HFFc6 (cell line): Measurements from ENCODE around the gene SKIDA1. TPM values are rescaled to one million over a fixed set of nuclear protein-coding genes. Genes with fewer than 3 reads are reported as not detected.

Experiments used
- DNase-seq: peaks from one replicate; pipeline ENCODE4 v3.0.0-alpha.2; 2018
- H3K27ac Mint-ChIP-seq: 2 replicates; pipeline ENCODE4 v1.8.0; 2020; ENCODE audit warnings: mild to moderate bottlenecking, mixed read lengths
- H3K27me3 Mint-ChIP-seq: 2 replicates; pipeline ENCODE4 v1.8.0; 2021; ENCODE audit warnings: mild to moderate bottlenecking, moderate library complexity, mixed read lengths; ENCODE audit not compliant: insufficient read depth
- H3K36me3 Mint-ChIP-seq: 2 replicates; pipeline ENCODE4 v1.8.0; 2021; ENCODE audit warnings: low read depth, mixed read lengths
- H3K4me1 Mint-ChIP-seq: 2 replicates; pipeline ENCODE4 v1.8.0; 2020; ENCODE audit warnings: low read depth, mixed read lengths
- H3K4me3 Mint-ChIP-seq: 2 replicates; pipeline ENCODE4 v1.8.0; 2020; ENCODE audit warnings: mild to moderate bottlenecking, moderate library complexity, mixed read lengths
- H3K9me3 Mint-ChIP-seq: 2 replicates; pipeline ENCODE4 v1.8.0; 2020; ENCODE audit warnings: mild to moderate bottlenecking, mixed read lengths
- CTCF ChIP-seq: fragments of 200-600 bp; sonication (generic); IDR thresholded peaks from 2 replicates; pipeline ENCODE4 v1.5.0; 2021; ENCODE audit warnings: antibody characterized with exemption, mild to moderate bottlenecking
- total RNA-seq, 6 experiments: library from RNA; stranded (reverse); fragmentation: NEBNext Ultra II Directional; extraction: Animal tissue kit (Norgen Biotek cat#: 25700); gene quantifications; 2 replicates in 1 of 6; 3 replicates in 5 of 6; pipeline ENCODE4 v1.2.3, GENCODE V29; 2021

Gene SKIDA1
- total RNA-seq, 6 experiments from 2014 or later = 0.35 to 0.71 (median 0.46) TPM

- no peak overlapping the region for H3K4me3 Mint-ChIP-seq
- H3K4me1 Mint-ChIP-seq = peaks cover 64% of the 10 kb centered on the region
- H3K27me3 Mint-ChIP-seq = peaks cover 1% of the 10 kb centered on the region; the same call in 1 of the 2 replicates
- no peak for TF ChIP-seq CTCF
- H3K27ac Mint-ChIP-seq = peak overlapping the region; percentile 54; the same call in 1 of the 2 replicates
- no peaks in the 10 kb centered on the region for H3K9me3 Mint-ChIP-seq
- no peaks in the 10 kb centered on the region for H3K36me3 Mint-ChIP-seq
- DNase-seq = no peak
These were observed 2.7 kb downstream of the SKIDA1 start for GRCh38 chr10:21522631-21523406.

- H3K9me3 Mint-ChIP-seq = no peaks in the 10 kb centered on the region
- no peaks in the 10 kb centered on the region for H3K36me3 Mint-ChIP-seq
- no peak for TF ChIP-seq CTCF
- peaks cover 64% of the 10 kb centered on the region for H3K4me1 Mint-ChIP-seq
- DNase-seq = no peak
- H3K27ac Mint-ChIP-seq = no peak overlapping the region
- no peak overlapping the region for H3K4me3 Mint-ChIP-seq
- H3K27me3 Mint-ChIP-seq = no peaks in the 10 kb centered on the region
These were observed 3.5 kb downstream of the SKIDA1 start for GRCh38 chr10:21521751-21522533.

- Mint-ChIP-seq H3K27ac (peak overlapping the region; percentile 87; the same call in 1 of the 2 replicates), H3K4me3 (peak overlapping the region; percentile 95), H3K27me3 (no peaks in the 10 kb centered on the region), H3K4me1 (peaks cover 61% of the 10 kb centered on the region), H3K9me3 (no peaks in the 10 kb centered on the region), H3K36me3 (no peaks in the 10 kb centered on the region)
- DNase-seq = no peak
- TF ChIP-seq CTCF = no peak
These were observed 4.5 kb downstream of the SKIDA1 start for GRCh38 chr10:21520949-21521348.

GRCh38 chr10:21520509-21520908, 5.0 kb downstream of the SKIDA1 start:
- Mint-ChIP-seq H3K9me3 (no peaks in the 10 kb centered on the region), H3K36me3 (no peaks in the 10 kb centered on the region), H3K4me3 (peak overlapping the region; percentile 95), H3K27me3 (no peaks in the 10 kb centered on the region), H3K27ac (peak overlapping the region; percentile 87), H3K4me1 (peaks cover 66% of the 10 kb centered on the region)
- DNase-seq = no peak
- TF ChIP-seq CTCF = no peak

GRCh38 chr10:21519941-21520436, 5.5 kb downstream of the SKIDA1 start:
- Mint-ChIP-seq H3K4me3 (peak overlapping the region; percentile 95), H3K27me3 (no peaks in the 10 kb centered on the region), H3K4me1 (peaks cover 67% of the 10 kb centered on the region), H3K9me3 (no peaks in the 10 kb centered on the region), H3K27ac (peak overlapping the region; percentile 87), H3K36me3 (no peaks in the 10 kb centered on the region)
- peak; percentile 66 for DNase-seq
- no peak for TF ChIP-seq CTCF
